HepG2 (cell line): ENCODE results near the gene DOK1. TPM values are rescaled to one million over a fixed set of nuclear protein-coding genes. Genes with fewer than 3 reads are reported as not detected.

Experiments used
- ATF1 ChIP-seq: IDR thresholded peaks from 2 replicates; pipeline ENCODE4 v1.6.1; 2016; ENCODE audit warnings: mild to moderate bottlenecking, control low read depth
- ATF3 ChIP-seq: sonication (generic); formaldehyde crosslinking; IDR thresholded peaks from 2 replicates; pipeline ENCODE4 v1.4.0; 2020; ENCODE audit warnings: missing genetic modification reagents
- BORCS8-MEF2B ChIP-seq: sonication (generic); formaldehyde crosslinking; IDR thresholded peaks from 2 replicates; pipeline ENCODE4 v1.8.0; 2022; ENCODE audit warnings: mild to moderate bottlenecking, missing genetic modification reagents
- CSRNP1 ChIP-seq: sonication (generic); formaldehyde crosslinking; IDR thresholded peaks from 2 replicates; pipeline ENCODE4 v1.8.1; 2023; ENCODE audit warnings: mild to moderate bottlenecking, missing genetic modification reagents
- IRF9 ChIP-seq: sonication (generic); formaldehyde crosslinking; IDR thresholded peaks from 2 replicates; pipeline ENCODE4 v1.8.0; 2022; ENCODE audit warnings: missing genetic modification reagents, mild to moderate bottlenecking, borderline replicate concordance
- JUND ChIP-seq: sonication (generic); formaldehyde crosslinking; IDR thresholded peaks from 2 replicates; pipeline ENCODE4 v1.8.0; 2022; ENCODE audit warnings: mild to moderate bottlenecking, missing genetic modification reagents
- LCORL ChIP-seq, 2 experiments: fragments of 450-650 bp in 1 of 2; sonication (generic) in 1 of 2; formaldehyde crosslinking in 1 of 2; IDR thresholded peaks; 2 replicates each; pipeline versions ENCODE4 v1.5.0 to v1.6.1; 2017 to 2020; ENCODE audit warnings: antibody characterized with exemption in 1 of 2, missing genetic modification reagents in 1 of 2
- MAFG ChIP-seq: sonication (generic); formaldehyde crosslinking; IDR thresholded peaks from 2 replicates; pipeline ENCODE4 v1.5.1; 2020; ENCODE audit warnings: mild to moderate bottlenecking, missing genetic modification reagents
- NCOR1 ChIP-seq: fragments of 200-600 bp; sonication (generic); IDR thresholded peaks from 2 replicates; pipeline ENCODE4 v1.7.0; 2017; ENCODE audit warnings: antibody characterized with exemption, low read length, borderline replicate concordance
- NFIC ChIP-seq: IDR thresholded peaks from 2 replicates; pipeline ENCODE4 v1.6.1; 2012; ENCODE audit warnings: mild to moderate bottlenecking, low read length, inconsistent platforms
- NR2F6 ChIP-seq, 2 experiments: IDR thresholded peaks; 2 replicates each; pipeline ENCODE4 v1.6.1; 2016; ENCODE audit warnings: antibody characterized with exemption in 1 of 2, mild to moderate bottlenecking in 1 of 2
- PAF1 ChIP-seq: IDR thresholded peaks from 2 replicates; pipeline ENCODE4 v1.6.1; 2016; ENCODE audit warnings: missing genetic modification reagents, missing compliant biosample characterization
- SALL2 ChIP-seq: sonication (generic); formaldehyde crosslinking; IDR thresholded peaks from 2 replicates; pipeline ENCODE4 v1.8.1; 2023; ENCODE audit warnings: mild to moderate bottlenecking, missing genetic modification reagents, inconsistent platforms
- TARDBP ChIP-seq: sonication (generic); formaldehyde crosslinking; IDR thresholded peaks from 2 replicates; pipeline ENCODE4 v1.8.0; 2022; ENCODE audit warnings: mild to moderate bottlenecking, missing genetic modification reagents
- THAP11 ChIP-seq: IDR thresholded peaks from 2 replicates; pipeline ENCODE4 v1.6.1; 2016; ENCODE audit warnings: missing biosample characterization, missing genetic modification reagents
- THAP7 ChIP-seq: sonication (generic); formaldehyde crosslinking; IDR thresholded peaks from 2 replicates; pipeline ENCODE4 v1.8.1; 2023; ENCODE audit warnings: mild to moderate bottlenecking, missing genetic modification reagents
- ZFY ChIP-seq: sonication (generic); formaldehyde crosslinking; IDR thresholded peaks from 2 replicates; pipeline ENCODE4 v1.4.0; 2020; ENCODE audit warnings: missing genetic modification reagents
- ZNF235 ChIP-seq: sonication (generic); formaldehyde crosslinking; IDR thresholded peaks from 2 replicates; pipeline ENCODE4 v1.8.1; 2023; ENCODE audit warnings: mild to moderate bottlenecking, missing genetic modification reagents, borderline replicate concordance
- ZNF263 ChIP-seq: sonication (generic); formaldehyde crosslinking; IDR thresholded peaks from 2 replicates; pipeline ENCODE4 v1.4.0; 2020; ENCODE audit warnings: missing genetic modification reagents
- ZNF430 ChIP-seq: sonication (generic); formaldehyde crosslinking; IDR thresholded peaks from 2 replicates; pipeline ENCODE4 v1.9.0; 2021; ENCODE audit warnings: mild to moderate bottlenecking, missing genetic modification reagents
- ZNF543 ChIP-seq: sonication (generic); formaldehyde crosslinking; IDR thresholded peaks from 2 replicates; pipeline ENCODE4 v1.4.0; 2020; ENCODE audit warnings: mild to moderate bottlenecking, missing genetic modification reagents
- ZNF572 ChIP-seq: sonication (generic); formaldehyde crosslinking; IDR thresholded peaks from 2 replicates; pipeline ENCODE4 v1.5.1; 2020; ENCODE audit warnings: mild to moderate bottlenecking, missing genetic modification reagents
- ZNF770 ChIP-seq: sonication (generic); formaldehyde crosslinking; IDR thresholded peaks from 2 replicates; pipeline ENCODE4 v1.5.0; 2020; ENCODE audit warnings: mild to moderate bottlenecking, missing genetic modification reagents
- polyA plus RNA-seq, 8 experiments: library from polyadenylated mRNA; depleted of rRNA in 3 of 8; stranded (reverse) in 7 of 8; unstranded in 1 of 8; fragments of >200 nt; fragmentation: Illumina TruSeq in 4 of 8; extraction: Trizol in 4 of 8; gene quantifications; 2 replicates each; pipeline versions ENCODE4 v1.2.1 to v1.2.3, GENCODE V29; 2011 to 2016; ENCODE audit warnings: low read depth in 4 of 8, missing spikeins in 1 of 8, mixed read lengths in 1 of 8; ENCODE audit not compliant: insufficient read depth in 1 of 8
- total RNA-seq, 5 experiments: library from RNA; depleted of rRNA; stranded (reverse); fragments of >200 nt; fragmentation: Illumina TruSeq; extraction: Trizol; gene quantifications; 2 replicates each; pipeline ENCODE4 v1.2.3, GENCODE V29; 2016; ENCODE audit warnings: low read depth in 1 of 5

The DOK1 gene
- total and polyA plus RNA-seq, 2 of the 13 experiments (the other 11 are each of a cell fraction or from before 2014, with no cell fraction given), result 0.53 to 0.74 TPM

- TF ChIP-seq IRF9 (CRISPR knock-in tag) (no peak), BORCS8-MEF2B (peak; percentile 65; the same call in 1 of the 2 replicates), ZNF543 (peak; percentile 26; the same call in 1 of the 2 replicates), THAP11 (CRISPR knock-in tag) (0 out of 2 replicates have a peak, but pooled peaks have one; percentile 19), ATF1 (CRISPR knock-in tag) (peak; percentile 89), ZNF770 (CRISPR knock-in tag) (peak; percentile 83), NFIC (no peak), ZNF572 (CRISPR knock-in tag) (no peak), LCORL (IDR thresholded peaks at IDR 0.05) (no peak), LCORL (CRISPR knock-in tag; IDR thresholded peaks at IDR 0.05) (0 out of 2 replicates have a peak, but pooled peaks have one; percentile 43), SALL2 (CRISPR knock-in tag) (no peak), MAFG (peak; percentile 94), ZNF430 (CRISPR knock-in tag) (0 out of 2 replicates have a peak, but pooled peaks have one; percentile 29), PAF1 (no peak), JUND (CRISPR knock-in tag) (peak; percentile 32; the same call in 1 of the 2 replicates), NR2F6 (IDR thresholded peaks at IDR 0.05) (no peak), NR2F6 (CRISPR knock-in tag; IDR thresholded peaks at IDR 0.05) (no peak), CSRNP1 (peak; percentile 69; the same call in 1 of the 2 replicates), ATF3 (CRISPR knock-in tag) (peak; percentile 64), ZNF263 (CRISPR knock-in tag) (peak; percentile 67), ZFY (CRISPR knock-in tag) (0 out of 2 replicates have a peak, but pooled peaks have one; percentile 34), ZNF235 (CRISPR knock-in tag) (0 out of 2 replicates have a peak, but pooled peaks have one; percentile 79), THAP7 (CRISPR knock-in tag) (peak; percentile 80), TARDBP (peak; percentile 57; the same call in 1 of the 2 replicates), NCOR1 (no peak)
Observed at GRCh38 chr2:74553892-74554819, at the start of gene DOK1, which contains the start of gene LOXL3 (continued).
